Liver (tissue), 3 donors: ENCODE measurements around the gene ARMH3.

Experiments
- ATF3 ChIP-seq: IDR thresholded peaks from 2 replicates; pipeline ENCODE4 v1.6.1; 2016; ENCODE audit warnings: antibody characterized with exemption
- CTCF ChIP-seq: fragments of 150-350 bp; IDR thresholded peaks from 2 replicates; pipeline ENCODE4 v1.5.1; 2017; ENCODE audit warnings: improper control_type of control experiment, low read depth, low read length; ENCODE audit not compliant: missing input control
- EGR1 ChIP-seq, 2 donors: IDR thresholded peaks; 2 replicates each; pipeline ENCODE4 v1.6.1; 2016 to 2018; ENCODE audit warnings: antibody characterized with exemption in 2 of 2, low read depth in 2 of 2
- FOXA1 ChIP-seq: IDR thresholded peaks from 2 replicates; pipeline ENCODE4 v1.6.1; 2016; ENCODE audit warnings: antibody characterized with exemption
- GABPA ChIP-seq, 2 donors: IDR thresholded peaks in 1 of 2; conservative IDR thresholded peaks in 1 of 2; 2 replicates each; pipeline ENCODE4 v1.6.1; 2016; ENCODE audit warnings: antibody characterized with exemption in 2 of 2, mild to moderate bottlenecking in 1 of 2, moderate library complexity in 1 of 2
- HNF4G ChIP-seq: IDR thresholded peaks from 2 replicates; pipeline ENCODE4 v1.6.1; 2016; ENCODE audit warnings: antibody characterized with exemption
- JUND ChIP-seq, 2 donors: IDR thresholded peaks; 2 replicates each; pipeline ENCODE4 v1.6.1; 2016; ENCODE audit warnings: antibody characterized with exemption in 2 of 2
- MAX ChIP-seq: IDR thresholded peaks from 2 replicates; pipeline ENCODE4 v1.6.1; 2016; ENCODE audit warnings: antibody characterized with exemption
- RAD21 ChIP-seq, 2 donors: IDR thresholded peaks; 2 replicates each; pipeline ENCODE4 v1.6.1; 2016; ENCODE audit warnings: antibody characterized with exemption in 2 of 2, mild to moderate bottlenecking in 2 of 2
- REST ChIP-seq: IDR thresholded peaks from 2 replicates; pipeline ENCODE4 v1.6.1; 2016; ENCODE audit warnings: antibody characterized with exemption, mild to moderate bottlenecking
- RXRA ChIP-seq, 2 donors: IDR thresholded peaks; 2 replicates each; pipeline ENCODE4 v1.6.1; 2017 to 2018; ENCODE audit warnings: antibody characterized with exemption in 2 of 2, mild to moderate bottlenecking in 1 of 2
- TAF1 ChIP-seq: conservative IDR thresholded peaks from 2 replicates; pipeline ENCODE4 v1.6.1; 2016; ENCODE audit warnings: antibody characterized with exemption, mild to moderate bottlenecking
- ZBTB33 ChIP-seq: IDR thresholded peaks from 2 replicates; pipeline ENCODE4 v1.6.1; 2016; ENCODE audit warnings: antibody characterized with exemption
- donor health status: healthy.
- donor health status: healthy.

DNA sequence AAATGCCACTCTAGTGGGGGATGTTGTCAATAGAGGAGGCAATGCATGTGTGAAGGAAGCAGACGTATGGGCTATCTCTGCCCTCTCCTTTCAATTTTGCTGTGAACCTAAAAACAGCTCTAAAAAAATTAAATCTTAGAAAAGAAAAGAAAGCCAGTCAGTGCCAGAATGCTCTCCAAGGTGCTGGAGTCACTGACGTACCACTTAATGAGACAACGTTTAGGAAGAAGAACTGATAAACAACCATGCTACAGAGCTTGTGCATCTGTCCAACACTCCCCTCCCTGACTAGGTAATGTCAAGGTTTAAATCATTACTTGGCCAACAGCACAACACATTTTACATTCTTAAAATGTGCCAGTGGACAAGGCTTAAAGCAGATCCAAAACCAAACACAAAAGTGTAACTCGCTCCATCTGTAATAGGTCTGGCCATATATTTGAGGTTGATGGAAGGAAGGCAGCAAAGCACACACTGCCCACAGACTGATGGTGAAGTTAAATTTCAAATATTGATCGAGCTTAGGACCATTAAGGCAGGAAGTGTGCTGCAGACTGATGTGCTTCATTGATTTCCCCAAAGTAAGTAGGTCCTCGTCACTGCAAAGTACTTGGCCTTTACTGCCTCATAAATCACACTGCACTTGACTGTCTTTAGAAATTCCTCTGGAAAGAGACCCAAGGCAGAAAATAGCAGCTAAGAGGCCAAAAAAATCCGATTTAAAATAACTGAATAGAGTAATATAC, 15.5 kb downstream of the ARMH3 start:
- TF ChIP-seq CTCF (no peak), REST (peak; percentile 94), FOXA1 (no peak), ZBTB33 (no peak), HNF4G (no peak), MAX (no peak), GABPA (IDR thresholded peaks at IDR 0.05 in 1 of 2, conservative IDR thresholded peaks at IDR 0.05 in 1 of 2) (no peak), RAD21 (IDR thresholded peaks at IDR 0.05) (no peak), RXRA (IDR thresholded peaks at IDR 0.05) (no peak), ATF3 (no peak), EGR1 (IDR thresholded peaks at IDR 0.05; ENCODE audit: low read depth in 2 of 2) (no peak), TAF1 (no peak), JUND (IDR thresholded peaks at IDR 0.05) (no peak)
